ENCODE results near the gene PDIA6.

GRCh38 chr2:10838734-10839133 is 26.1 kb upstream of the PDIA6 start:
- no peak for TF ChIP-seq CTCF (IDR thresholded peaks at IDR 0.05)
- TF ChIP-seq EZH2 (IDR thresholded peaks at IDR 0.05; ENCODE audit: borderline replicate concordance, insufficient read depth, low read depth, low read length, poor library complexity, severe bottlenecking): no peak

Data from B cell (primary cell).